H1 (cell line): Measurements from ENCODE around the gene FHL2. TPM values are rescaled to one million over a fixed set of nuclear protein-coding genes. Genes with fewer than 3 reads are reported as not detected.
A peak's percentile ranks its signal among the peaks of the same experiment; 100 is the strongest.

ENCODE experiments used
- CTCF ChIA-PET: fragments of 300-600 bp; sonication (Branson Sonifier 250); formaldehyde crosslinking; loops from one replicate; lab custom pipeline; 2021; ENCODE audit not compliant: partially characterized antibody; lab: Charles Lee
- POLR2A ChIA-PET: fragments of 300-600 bp; sonication (Branson Sonifier 250); formaldehyde crosslinking; loops from one replicate; lab custom pipeline; 2021; ENCODE audit warnings: inconsistent platforms; ENCODE audit not compliant: partially characterized antibody; lab: Charles Lee
- DNase-seq, 2 experiments: peaks; one replicate each; pipeline versions ENCODE4 v3.0.0 to v3.0.0-alpha.2; 2010 to 2022; ENCODE audit warnings: low spot score in 2 of 2, low read depth in 1 of 2, mixed read lengths in 1 of 2
- FAIRE-seq: peaks from 2 replicates; lab custom pipeline; 2011; peaks lifted over from hg19 to GRCh38; lab: Jason Lieb, UNC
- H2AFZ ChIP-seq: 2 replicates; pipeline ENCODE4 v1.8.1; 2012; ENCODE audit warnings: low read length, inconsistent platforms
- H2AK5ac ChIP-seq: 2 replicates; pipeline ENCODE4 v1.6.1; 2013; ENCODE audit warnings: low read depth, low read length
- H2BK120ac ChIP-seq: replicated peaks from 2 replicates; pipeline ENCODE3; 2013; ENCODE audit warnings: low read depth, low read length, inconsistent platforms
- H2BK12ac ChIP-seq: 2 replicates; pipeline ENCODE4 v1.6.1; 2013; ENCODE audit warnings: low read depth, low read length
- H2BK15ac ChIP-seq: 2 replicates; pipeline ENCODE4 v1.6.1; 2013; ENCODE audit warnings: low read length
- H2BK20ac ChIP-seq: 2 replicates; pipeline ENCODE4 v1.6.1; 2013; ENCODE audit warnings: low read length
- H2BK5ac ChIP-seq: 2 replicates; pipeline ENCODE4 v1.6.1; 2013; ENCODE audit warnings: low read depth, low read length
- H3K14ac ChIP-seq: 2 replicates; pipeline ENCODE4 v1.6.1; 2013; ENCODE audit warnings: inconsistent platforms; ENCODE audit not compliant: insufficient read length
- H3K18ac ChIP-seq: 2 replicates; pipeline ENCODE4 v1.6.1; 2013; ENCODE audit warnings: low read length; ENCODE audit errors: extremely low read depth
- H3K23ac ChIP-seq: 2 replicates; pipeline ENCODE4 v1.6.1; 2013; ENCODE audit warnings: inconsistent platforms; ENCODE audit not compliant: insufficient read length
- H3K23me2 ChIP-seq: 2 replicates; pipeline ENCODE4 v1.6.1; 2013; ENCODE audit warnings: low read depth, low read length
- H3K27ac ChIP-seq: 2 replicates; pipeline ENCODE4 v1.6.1; 2011; ENCODE audit warnings: low read depth, low read length, inconsistent platforms
- H3K27me3 ChIP-seq, 4 experiments: replicated peaks in 1 of 4; 1 replicate in 1 of 4; 2 replicates in 3 of 4; pipeline versions ENCODE4 v1.6.1 to v1.8.1; 2011 to 2013; ENCODE audit warnings: low read length in 3 of 4, mild to moderate bottlenecking in 3 of 4, inconsistent platforms in 2 of 4, mixed read lengths in 2 of 4, moderate library complexity in 1 of 4; ENCODE audit not compliant: control insufficient read depth in 3 of 4, insufficient read depth in 3 of 4; ENCODE audit errors: extremely low read depth in 1 of 4
- H3K36me3 ChIP-seq, 4 experiments: 2 replicates each; pipeline versions ENCODE4 v1.6.1 to v1.8.1; 2011 to 2013; ENCODE audit warnings: mild to moderate bottlenecking in 4 of 4, low read length in 3 of 4, moderate library complexity in 2 of 4, control low read depth in 1 of 4, inconsistent platforms in 1 of 4; ENCODE audit not compliant: insufficient read depth in 4 of 4, control insufficient read depth in 2 of 4
- H3K4ac ChIP-seq: replicated peaks from 2 replicates; pipeline ENCODE3; 2013; ENCODE audit warnings: low read length, low read depth, mixed read lengths, inconsistent platforms; ENCODE audit not compliant: insufficient read length
- H3K4me1 ChIP-seq, 4 experiments: replicated peaks in 1 of 4; 1 replicate in 1 of 4; 2 replicates in 3 of 4; pipeline versions ENCODE4 v1.6.1 to v1.8.1; 2011 to 2013; ENCODE audit warnings: low read length in 3 of 4, inconsistent platforms in 2 of 4, mixed read lengths in 1 of 4; ENCODE audit not compliant: insufficient read depth in 4 of 4, control insufficient read depth in 3 of 4
- H3K4me2 ChIP-seq, 2 experiments: 2 replicates each; pipeline versions ENCODE4 v1.6.1 to v1.8.1; 2011 to 2013; ENCODE audit warnings: low read depth in 2 of 2, low read length in 2 of 2, control low read depth in 1 of 2, inconsistent platforms in 1 of 2, mild to moderate bottlenecking in 1 of 2; ENCODE audit not compliant: insufficient read depth in 1 of 2
- H3K4me3 ChIP-seq, 4 experiments: fragments of 200-600, 300-600 bp in 1 of 4; sonication (generic), shearing (Covaris generic), sonication (Bioruptor Twin) in 1 of 4; 2 replicates each; pipeline versions ENCODE4 v1.5.1 to v1.8.1; 2011 to 2016; ENCODE audit warnings: low read length in 4 of 4, low read depth in 3 of 4, control low read depth in 2 of 4, inconsistent platforms in 2 of 4, mild to moderate bottlenecking in 2 of 4, mixed read lengths in 1 of 4, moderate library complexity in 1 of 4; ENCODE audit not compliant: insufficient read depth in 2 of 4; ENCODE audit errors: extremely low read depth in 1 of 4
- H3K56ac ChIP-seq: replicated peaks from 2 replicates; pipeline ENCODE3; 2013; ENCODE audit warnings: low read depth, mild to moderate bottlenecking, mixed read lengths, low read length, inconsistent platforms; ENCODE audit not compliant: insufficient read length
- H3K79me1 ChIP-seq: 2 replicates; pipeline ENCODE4 v1.6.1; 2013; ENCODE audit warnings: low read depth, low read length, control low read depth
- H3K79me2 ChIP-seq, 2 experiments: 2 replicates each; pipeline versions ENCODE4 v1.6.1 to v1.8.1; 2012 to 2013; ENCODE audit warnings: low read length in 2 of 2, mild to moderate bottlenecking in 2 of 2, inconsistent platforms in 1 of 2; ENCODE audit not compliant: insufficient read depth in 2 of 2, control insufficient read depth in 1 of 2
- H3K9ac ChIP-seq, 4 experiments: replicated peaks in 1 of 4; 1 replicate in 1 of 4; 2 replicates in 3 of 4; pipeline versions ENCODE4 v1.6.1 to v1.8.1; 2011 to 2013; ENCODE audit warnings: low read depth in 3 of 4, low read length in 3 of 4, control low read depth in 2 of 4, mild to moderate bottlenecking in 2 of 4, moderate library complexity in 2 of 4, inconsistent platforms in 1 of 4; ENCODE audit errors: extremely low read depth in 1 of 4
- H3K9me3 ChIP-seq, 2 experiments: 2 replicates each; pipeline versions ENCODE4 v1.6.1 to v1.8.1; 2012 to 2013; ENCODE audit warnings: mild to moderate bottlenecking in 2 of 2, moderate library complexity in 2 of 2, control low read depth in 1 of 2, inconsistent platforms in 1 of 2, low read depth in 1 of 2, low read length in 1 of 2, mixed read lengths in 1 of 2; ENCODE audit not compliant: insufficient read depth in 2 of 2
- H4K20me1 ChIP-seq, 2 experiments: replicated peaks in 1 of 2; 2 replicates each; pipeline versions ENCODE3 to v1.8.1; 2011 to 2013; ENCODE audit warnings: inconsistent platforms in 2 of 2, low read length in 2 of 2, mild to moderate bottlenecking in 1 of 2; ENCODE audit not compliant: insufficient read depth in 2 of 2, control insufficient read depth in 1 of 2
- H4K5ac ChIP-seq: 2 replicates; pipeline ENCODE4 v1.6.1; 2013; ENCODE audit warnings: low read length, low read depth, mixed read lengths, inconsistent platforms; ENCODE audit not compliant: insufficient read length
- H4K8ac ChIP-seq: 2 replicates; pipeline ENCODE4 v1.8.0; 2013; ENCODE audit warnings: mild to moderate bottlenecking, moderate library complexity, low read length, inconsistent platforms; ENCODE audit not compliant: insufficient read depth; ENCODE audit errors: extremely low read depth
- H4K91ac ChIP-seq: replicated peaks from 2 replicates; pipeline ENCODE3; 2013; ENCODE audit warnings: low read length, mixed read lengths, inconsistent platforms; ENCODE audit not compliant: insufficient read length
- GTF2F1 ChIP-seq: IDR thresholded peaks from 2 replicates; pipeline ENCODE4 v1.6.1; 2012; ENCODE audit warnings: low read depth, low read length, improper control_type of control experiment, borderline replicate concordance
- WGBS, 2 experiments: shearing (Covaris generic) in 1 of 2; methylation state at CpG; one replicate each; pipeline versions ENCODE4 v1.1.6 to v1.1.7; 2013 to 2015; ENCODE audit warnings: low lambda C conversion rate in 2 of 2, mixed read lengths in 2 of 2, inconsistent platforms in 1 of 2, low coverage in 1 of 2, missing lambda C conversion rate in 1 of 2; ENCODE audit not compliant: insufficient replicate concordance in 2 of 2, insufficient coverage in 1 of 2, insufficient read length in 1 of 2; ENCODE audit errors: extremely low coverage in 1 of 2, missing lambda C conversion rate in 1 of 2; 5-methylcytosine and 5-hydroxymethylcytosine counted together
- polyA plus RNA-seq, 7 experiments: library from polyadenylated mRNA; depleted of rRNA in 3 of 7; stranded (reverse) in 5 of 7; unstranded in 2 of 7; fragments of >200 nt in 5 of 7; fragments of 200-250 nt in 2 of 7; gene quantifications; 1 replicate in 5 of 7; 2 replicates in 1 of 7; 4 replicates in 1 of 7; pipeline versions ENCODE4 v1.2.1 to v1.2.3, GENCODE V29; 2011 to 2013; ENCODE audit warnings: missing spikeins in 2 of 7, mixed read lengths in 2 of 7
- total RNA-seq: library from RNA; stranded (reverse); fragmentation: NEBNext Ultra II Directional; extraction: Animal tissue kit (Norgen Biotek cat#: 25700); gene quantifications from 2 replicates; pipeline ENCODE4 v1.2.1, GENCODE V29; 2021
- TF ChIP-seq, protein P1 (sequence below): IDR thresholded peaks from 2 replicates; pipeline ENCODE4 v1.6.1; 2012; ENCODE audit warnings: inconsistent platforms

FHL2 gene
- total and polyA plus RNA-seq, 2 of the 8 experiments (the other 6 are each of a cell fraction or from before 2014, with no cell fraction given), result 33.2 to 64.3 TPM

- peak overlapping the region; percentile 98 for H2BK15ac ChIP-seq
- no peak overlapping the region for H3K56ac ChIP-seq
- H3K79me2 ChIP-seq, result peaks cover 3 to 50% of the 10 kb centered on the region in 2 experiments; a peak in 2 of 4 replicates
- peaks cover 5 to 12% (median 10%) of the 10 kb centered on the region in 4 experiments; a peak in 5 of 7 replicates for H3K4me1 ChIP-seq
- H2BK5ac ChIP-seq, result peak overlapping the region; percentile 15; the same call in 1 of the 2 replicates
- H3K23ac ChIP-seq, result no peak overlapping the region
- peaks cover 0 to 3% of the 10 kb centered on the region in 2 experiments for H4K20me1 ChIP-seq
- H2AK5ac ChIP-seq, result no peak overlapping the region; the same call in 1 of the 2 replicates
- no peaks in the 10 kb centered on the region for H3K9me3 ChIP-seq
- peaks cover 0 to 3% (median 0%) of the 10 kb centered on the region in 4 experiments; a peak in 1 of 8 replicates for H3K36me3 ChIP-seq
- H3K27me3 ChIP-seq, result no peaks in the 10 kb centered on the region; a peak in 1 of 7 replicates
- no peak for DNase-seq
- no peak overlapping the region for H2BK20ac ChIP-seq
- peak overlapping the region; percentile 82; the same call in 1 of the 2 replicates for H2BK12ac ChIP-seq
- H2BK120ac ChIP-seq, result no peak overlapping the region
- peak overlapping the region; percentile 64 to 78 (median 74) for H3K4me3 ChIP-seq
- H3K14ac ChIP-seq, result peak overlapping the region; percentile 68
- peak overlapping the region; percentile 19 for H4K8ac ChIP-seq
- ChIA-PET CTCF (interaction anchor here (1.0 to 1.7 kb wide), 5 partner anchors 13 to 89 kb away, joined by 3 to 5 read pairs (median 4); no protein-coding TSS in a partner anchor), POLR2A (interaction anchor here (0.7 to 2.1 kb wide), 13 partner anchors 7 to 75 kb away, joined by 3 to 10 read pairs (median 3); partner anchors contain the start of gene C2orf49)
- peak overlapping the region; percentile 71; the same call in 1 of the 2 replicates for H2AFZ ChIP-seq
- H4K91ac ChIP-seq, result peak overlapping the region; percentile 87
- H3K23me2 ChIP-seq, result peaks cover 10% of the 10 kb centered on the region; the same call in 1 of the 2 replicates
- H3K27ac ChIP-seq, result no peak overlapping the region
- peak overlapping the region; percentile 5 for H4K5ac ChIP-seq
- peak overlapping the region; percentile 51; the same call in 1 of the 2 replicates for H3K18ac ChIP-seq
- WGBS, 2 experiments, result 11% methylated on average over 5 of the region's 17 CpGs; no CpG with 5 or more reads in 1 of the 2 experiments
- no peak for TF ChIP-seq GTF2F1
- TF ChIP-seq, protein P1, sequence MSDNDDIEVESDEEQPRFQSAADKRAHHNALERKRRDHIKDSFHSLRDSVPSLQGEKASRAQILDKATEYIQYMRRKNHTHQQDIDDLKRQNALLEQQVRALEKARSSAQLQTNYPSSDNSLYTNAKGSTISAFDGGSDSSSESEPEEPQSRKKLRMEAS, result 0 out of 2 replicates have a peak, but pooled peaks have one; percentile 11
- H3K4me2 ChIP-seq, result peak overlapping the region; percentile 95 to 98
- FAIRE-seq, result no peak
- peak overlapping the region; percentile 1 for H3K4ac ChIP-seq
- peak overlapping the region in 3 of 4 experiments; percentile 63 to 94 (median 67); a peak in 6 of 7 replicates for H3K9ac ChIP-seq
- H3K79me1 ChIP-seq, result peaks cover 17% of the 10 kb centered on the region
These were observed 69.7 kb downstream of the FHL2 start for GRCh38 chr2:105329197-105329554.
